Endothelial cell of umbilical vein (primary cell): ENCODE data around the gene TPO.

Experiments
- CTCF ChIP-seq, 2 donors: IDR thresholded peaks; 1 replicate in 1 of 2; 2 replicates in 1 of 2; pipeline ENCODE4 v1.5.1; 2011; ENCODE audit warnings: low read length in 2 of 2, mild to moderate bottlenecking in 2 of 2, moderate library complexity in 2 of 2, control low read depth in 1 of 2, inconsistent platforms in 1 of 2, low read depth in 1 of 2; ENCODE audit not compliant: insufficient read depth in 1 of 2; ENCODE audit errors: extremely low read depth in 1 of 2
- GATA2 ChIP-seq: IDR thresholded peaks from 2 replicates; pipeline ENCODE4 v1.7.0; 2011; ENCODE audit warnings: low read depth, mild to moderate bottlenecking, moderate library complexity, mixed read lengths, low read length; ENCODE audit not compliant: insufficient read length, insufficient read depth
- POLR2A ChIP-seq: IDR thresholded peaks from 2 replicates; pipeline ENCODE4 v1.6.1; 2012; ENCODE audit warnings: low read depth, mild to moderate bottlenecking, control low read depth, low read length

DNA sequence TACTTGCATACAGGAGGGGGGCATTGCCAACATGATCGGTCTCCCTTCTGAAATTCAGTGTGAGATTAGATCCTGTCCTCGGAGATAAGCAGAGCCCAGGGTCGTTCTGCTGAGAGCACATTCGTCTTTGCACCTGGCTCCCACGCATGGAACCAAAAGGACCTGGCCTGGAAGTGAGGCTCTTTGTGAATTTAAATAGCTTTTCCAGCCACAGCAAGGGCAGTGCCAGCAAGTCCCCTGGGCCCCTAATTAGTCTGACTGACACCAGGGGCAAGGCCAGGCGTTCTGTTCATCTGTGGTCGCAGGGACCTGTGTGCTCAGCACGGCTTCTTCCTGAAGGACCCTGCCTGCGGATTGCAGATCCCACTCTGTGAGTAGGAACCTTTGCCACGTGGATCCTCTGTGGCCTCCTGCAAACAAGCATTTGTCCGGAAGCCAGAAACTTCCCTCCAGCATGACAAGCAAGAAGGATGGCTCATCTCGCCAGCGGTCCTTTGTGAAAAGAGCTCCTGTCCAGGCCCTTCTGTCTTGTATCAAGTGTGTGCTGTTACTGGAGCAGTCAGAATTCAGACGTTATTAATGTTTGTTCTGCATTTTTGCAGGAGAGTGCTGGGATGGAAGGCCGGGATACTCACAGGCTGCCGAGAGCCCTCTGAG is 128.7 kb downstream of the TPO start:
- TF ChIP-seq CTCF (IDR thresholded peaks at IDR 0.05; ENCODE audit: extremely low read depth in 1 of 2, insufficient read depth in 1 of 2, low read depth in 1 of 2, low read length in 2 of 2), result no peak
- no peak for TF ChIP-seq GATA2
- TF ChIP-seq POLR2A, result no peak
